D721Med (cell line): ENCODE measurements around the gene TAF12.
"Not testable (repeated sequence)": the region's sequence is repeated elsewhere in the genome, so short reads cannot be mapped to it uniquely, and the experiment has no call there.

Source experiments
- DNase-seq: peaks from one replicate; pipeline ENCODE4 v3.0.0; 2011; ENCODE audit warnings: low spot score; ENCODE audit not compliant: insufficient read length
- FAIRE-seq: peaks from 2 replicates; lab custom pipeline; 2011; peaks lifted over from hg19 to GRCh38; lab: Jason Lieb, UNC
- CTCF ChIP-seq: IDR thresholded peaks from 2 replicates; pipeline ENCODE4 v1.5.1; 2012; ENCODE audit warnings: mild to moderate bottlenecking, control low read depth; ENCODE audit not compliant: insufficient read depth; ENCODE audit errors: missing control alignments

Gene TAF12

GRCh38 chr1:28648474-28649198 is 5.8 kb upstream of the TAF12 start, which contains the start of gene RNU11:
RNU11 (plus strand) TSS chr1:28648600.
- no peak for TF ChIP-seq CTCF
- DNase-seq (no peak), FAIRE-seq (peak; percentile 51)

DNA sequence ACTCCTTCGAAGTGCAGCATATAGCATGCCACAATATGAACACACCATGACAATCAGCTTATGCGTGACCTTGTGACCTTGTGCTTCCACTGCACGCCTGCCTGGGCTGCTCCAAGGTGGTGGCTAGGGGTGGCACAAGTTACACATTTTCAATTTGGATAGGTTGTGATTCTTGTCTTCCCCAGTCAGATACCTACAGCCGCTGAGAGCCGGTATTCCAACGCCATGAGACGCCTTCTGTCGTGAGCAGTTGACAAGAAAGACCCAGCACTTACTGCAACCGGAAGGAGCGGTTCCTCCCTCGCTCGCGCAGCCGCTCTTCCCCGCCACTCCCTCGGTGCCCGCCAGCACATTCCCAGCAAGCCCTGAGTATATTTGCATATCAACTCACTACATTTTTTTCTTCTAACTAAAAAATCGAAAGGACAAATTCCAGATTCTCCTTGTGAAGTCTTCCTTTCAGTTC is 5.2 kb upstream of the TAF12 start:
- no peak for FAIRE-seq
- TF ChIP-seq CTCF = no peak
- peak; percentile 77 for DNase-seq

GRCh38 chr1:28646040-28646439 is 3.2 kb upstream of the TAF12 start:
- TF ChIP-seq CTCF = no peak
- DNase-seq (no peak), FAIRE-seq (no peak)

DNA sequence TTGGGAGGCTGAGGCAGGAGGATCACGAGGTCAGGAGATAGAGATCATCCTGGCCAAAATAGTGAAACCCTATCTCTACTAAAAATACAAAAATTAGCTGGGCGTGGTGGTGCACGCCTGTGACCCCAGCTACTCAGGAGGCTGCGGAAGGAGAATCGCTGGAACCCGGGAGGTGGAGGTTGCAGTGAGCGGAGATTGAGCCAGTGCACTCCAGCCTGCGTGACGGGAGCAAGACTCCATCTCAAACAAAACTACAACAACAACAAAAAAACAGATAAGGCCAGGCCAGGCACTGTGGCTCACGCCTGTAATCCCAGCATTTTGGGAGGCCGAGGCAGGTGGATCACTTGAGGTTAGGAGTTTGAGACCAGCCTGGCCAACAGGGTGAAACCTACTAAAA is 2.5 kb upstream of the TAF12 start:
- FAIRE-seq, DNase-seq: not testable (repeated sequence)

DNA sequence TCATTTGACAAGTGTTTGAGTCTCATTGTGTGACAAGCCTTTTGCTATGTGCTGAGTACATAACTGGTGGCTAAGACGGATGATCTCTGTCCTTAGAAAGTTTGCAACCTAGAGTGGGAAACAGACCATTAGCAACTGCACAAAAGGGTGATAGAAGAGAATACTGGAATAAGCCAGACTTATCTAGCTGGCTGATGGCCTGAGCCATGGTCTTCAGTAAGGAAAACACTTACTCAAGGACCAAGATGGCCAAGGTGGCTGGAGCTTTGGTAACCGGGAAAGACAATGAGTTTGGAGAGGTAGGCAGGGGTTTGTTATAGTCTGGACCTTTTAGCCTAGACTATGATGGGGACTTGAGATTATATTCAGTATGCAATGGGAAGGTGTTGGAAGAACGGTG is 1.6 kb upstream of the TAF12 start:
- no peak for TF ChIP-seq CTCF
- DNase-seq (no peak), FAIRE-seq (no peak)

GRCh38 chr1:28642056-28642846 is 616 bp downstream of the TAF12 start:
- DNase-seq (no peak), FAIRE-seq (no peak)
- TF ChIP-seq CTCF = no peak

DNA sequence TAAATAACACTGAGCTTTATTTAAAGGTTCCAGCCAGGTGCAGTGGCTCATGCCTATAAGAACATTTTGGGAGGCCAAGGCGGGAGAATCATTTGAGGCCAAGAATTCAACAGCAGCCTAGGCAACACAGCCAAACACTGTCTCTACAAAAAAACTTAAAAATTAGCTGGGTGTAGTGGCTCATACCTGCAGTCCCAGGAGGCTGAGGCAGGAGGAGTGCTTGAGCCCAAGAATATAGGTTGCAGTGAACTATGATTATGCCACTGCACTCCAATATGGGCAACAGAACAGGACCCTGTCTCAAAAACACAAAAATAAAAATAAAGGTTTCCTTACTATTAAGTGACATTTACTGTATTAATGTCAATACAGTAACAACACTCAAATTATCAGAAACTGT is 2.1 kb downstream of the TAF12 start:
- FAIRE-seq (no peak), DNase-seq (no peak)
- peak; percentile 8 for TF ChIP-seq CTCF
